NOMO-1 (cell line): ENCODE data around the gene ACAA1.
A peak's percentile ranks its signal among the peaks of the same experiment; 100 is the strongest.

Source experiments
- DNase-seq, 2 experiments: peaks; one replicate each; lab custom pipeline; 2025; ENCODE audit not compliant: unreplicated experiment in 2 of 2; lab: John Stamatoyannopoulos, UW

ACAA1 gene

GRCh38 chr3:38120693-38121450, 16.1 kb downstream of the ACAA1 start:
- no peak for DNase-seq

- DNase-seq: no peak
These were observed 16.9 kb downstream of the ACAA1 start for GRCh38 chr3:38119821-38120692.

GRCh38 chr3:38119248-38119544, 17.7 kb downstream of the ACAA1 start:
- DNase-seq: no peak

GRCh38 chr3:38118421-38119247, 18.3 kb downstream of the ACAA1 start:
- DNase-seq: no peak

- peak; percentile 20 to 48 for DNase-seq
These were observed 19.0 kb downstream of the ACAA1 start for GRCh38 chr3:38117748-38118420.

- DNase-seq: no peak
These were observed 19.7 kb downstream of the ACAA1 start for GRCh38 chr3:38117163-38117716.

GRCh38 chr3:38116471-38117162, 20.3 kb downstream of the ACAA1 start:
- DNase-seq: no peak

GRCh38 chr3:38115645-38116427, 21.1 kb downstream of the ACAA1 start:
- DNase-seq: no peak

- DNase-seq: no peak
These were observed 21.9 kb downstream of the ACAA1 start for GRCh38 chr3:38114875-38115644.

- DNase-seq: no peak
These were observed 22.7 kb downstream of the ACAA1 start for GRCh38 chr3:38114052-38114874.

- no peak for DNase-seq
These were observed 24.6 kb downstream of the ACAA1 start for GRCh38 chr3:38112378-38112761.

GRCh38 chr3:38111696-38112377, 25.1 kb downstream of the ACAA1 start:
- DNase-seq: no peak

GRCh38 chr3:38111201-38111600, 25.7 kb downstream of the ACAA1 start:
- DNase-seq: no peak

- DNase-seq: no peak
These were observed 26.4 kb downstream of the ACAA1 start for GRCh38 chr3:38110314-38111050.

GRCh38 chr3:38109580-38110313, 27.2 kb downstream of the ACAA1 start:
- DNase-seq: no peak
